ENCODE measurements around the gene SLC6A9. TPM values are rescaled to one million over a fixed set of nuclear protein-coding genes. Genes with fewer than 3 reads are reported as not detected.

The SLC6A9 gene
- total and polyA plus RNA-seq, 5 experiments from 2014 or later = 1.7 to 3.4 TPM; not detected in 3

DNA sequence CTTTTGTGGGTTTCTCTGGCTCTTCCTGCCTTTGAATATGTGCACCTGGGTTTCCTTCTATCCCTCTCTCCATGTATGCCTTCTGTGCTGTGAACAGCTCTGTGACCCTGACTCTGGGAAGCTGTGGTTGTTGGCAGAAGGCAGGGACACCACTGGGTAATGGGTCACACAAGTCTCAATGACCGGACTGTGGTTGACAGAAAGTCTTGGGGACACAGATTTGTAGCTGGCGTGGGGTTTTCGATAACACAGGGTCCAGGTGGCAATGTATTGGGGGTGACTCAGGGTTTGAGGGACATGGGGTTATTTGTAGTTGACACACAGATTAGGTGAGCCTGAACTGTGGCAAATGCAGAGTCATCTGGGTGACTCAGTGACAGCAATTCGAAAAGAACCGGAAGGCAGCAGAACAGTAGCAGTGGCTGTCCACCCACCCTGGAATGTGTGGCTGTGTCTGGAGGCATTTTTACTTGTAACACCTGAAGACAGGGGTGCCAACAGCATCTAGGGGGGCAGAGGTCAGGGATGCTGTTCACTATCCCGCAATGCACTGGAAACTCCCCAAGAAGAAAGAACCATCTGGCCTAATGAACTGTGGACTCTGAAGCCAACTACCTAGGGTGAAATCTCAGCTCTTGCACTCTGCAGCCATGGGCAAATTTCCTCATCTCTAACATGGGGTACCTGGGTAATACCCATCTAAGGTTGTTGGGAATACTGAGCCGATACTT is 13.0 kb upstream of the SLC6A9 start:
- Mint-ChIP-seq H3K4me3 (no peak overlapping the region), H3K36me3 (no peaks in the 10 kb centered on the region), H3K9me3 (no peaks in the 10 kb centered on the region), H3K27me3 (peaks cover 8 to 23% (median 12%) of the 10 kb centered on the region in 5 donors), H3K4me1 (peaks cover 4 to 8% (median 7%) of the 10 kb centered on the region in 4 donors), H3K27ac (peak overlapping the region in 1 of 10 donors; percentile 66)
- no peak for DNase-seq
- POLR2A ChIA-PET = no interaction called here
- ATAC-seq = no peak

DNA sequence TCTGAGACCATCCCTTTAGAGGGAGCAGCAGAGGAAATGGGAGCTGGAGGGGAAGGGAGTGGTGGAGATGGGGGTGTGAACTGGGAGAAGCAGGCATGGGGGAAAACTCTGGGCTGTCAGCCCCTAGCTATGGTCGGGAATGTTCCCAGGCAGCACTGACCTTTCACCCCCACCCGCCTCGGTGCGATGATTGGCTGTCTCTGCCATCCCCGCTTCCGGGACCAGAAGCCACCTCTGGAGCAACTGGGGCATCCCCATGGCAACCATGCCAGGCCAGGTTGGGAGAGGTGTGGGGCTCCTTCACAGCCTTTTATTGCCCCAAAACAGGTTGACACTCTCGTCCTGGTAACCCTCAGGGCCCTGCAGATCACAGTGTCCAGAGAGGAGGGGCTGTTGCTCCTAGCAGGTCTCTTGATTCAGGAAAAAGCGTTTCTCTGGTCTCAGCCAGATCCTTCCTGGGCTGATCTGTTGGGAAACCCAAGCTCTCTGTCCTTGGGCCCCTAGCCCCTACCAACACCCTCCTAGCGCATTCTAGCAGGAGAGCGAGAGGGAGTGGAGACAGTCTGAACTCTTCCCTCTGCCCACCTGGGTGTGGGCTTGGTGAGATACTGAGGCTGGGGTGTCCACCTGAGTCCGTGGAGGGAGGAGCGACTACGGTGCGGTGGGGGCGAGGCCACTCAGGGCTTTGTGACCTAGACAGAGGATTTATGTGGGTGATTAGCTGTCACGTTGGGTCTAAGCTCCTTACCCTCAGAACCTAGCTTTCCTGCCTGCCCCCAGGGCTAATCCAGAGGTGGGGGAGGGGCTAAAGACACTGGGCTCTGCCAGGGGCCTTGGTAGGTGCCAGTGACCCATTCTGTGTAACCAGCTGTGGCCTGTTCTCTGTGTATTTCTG is 12.2 kb upstream of the SLC6A9 start:
- no peaks in the 10 kb centered on the region for H3K9me3 Mint-ChIP-seq
- no peak overlapping the region for H3K27ac Mint-ChIP-seq
- DNase-seq = no peak

DNA sequence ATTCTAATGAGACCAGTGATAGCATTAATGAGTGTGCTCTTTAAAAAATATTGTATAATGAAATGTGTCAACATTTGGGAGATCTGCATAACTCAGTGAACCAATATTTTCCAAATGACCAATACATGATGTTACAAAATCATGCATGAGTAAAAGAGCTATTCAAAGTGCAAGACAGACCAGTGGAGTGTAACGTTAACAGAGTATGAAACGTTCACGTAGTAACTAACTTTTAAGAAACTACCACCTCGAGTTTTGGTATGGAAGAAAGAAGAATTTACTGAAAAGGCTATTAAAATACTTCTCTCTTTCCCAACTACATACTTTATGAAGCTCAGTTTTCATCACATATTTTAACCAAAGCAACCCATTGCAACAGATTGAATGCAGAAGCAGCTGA is 9.6 kb upstream of the SLC6A9 start:
- no peaks in the 10 kb centered on the region for H3K4me1 Mint-ChIP-seq
- POLR2A ChIA-PET = no interaction called here
- no peak overlapping the region for H3K4me3 Mint-ChIP-seq

More for the DNA sequence above, 12.2 kb upstream of the SLC6A9 start:
- no peaks in the 10 kb centered on the region for H3K36me3 Mint-ChIP-seq
- peaks cover 8 to 23% (median 12%) of the 10 kb centered on the region in 5 donors for H3K27me3 Mint-ChIP-seq
- H3K4me3 Mint-ChIP-seq = no peak overlapping the region
- POLR2A ChIA-PET = no interaction called here
- peaks cover 4 to 8% (median 7%) of the 10 kb centered on the region in 4 donors for H3K4me1 Mint-ChIP-seq
- no peak for ATAC-seq

DNA sequence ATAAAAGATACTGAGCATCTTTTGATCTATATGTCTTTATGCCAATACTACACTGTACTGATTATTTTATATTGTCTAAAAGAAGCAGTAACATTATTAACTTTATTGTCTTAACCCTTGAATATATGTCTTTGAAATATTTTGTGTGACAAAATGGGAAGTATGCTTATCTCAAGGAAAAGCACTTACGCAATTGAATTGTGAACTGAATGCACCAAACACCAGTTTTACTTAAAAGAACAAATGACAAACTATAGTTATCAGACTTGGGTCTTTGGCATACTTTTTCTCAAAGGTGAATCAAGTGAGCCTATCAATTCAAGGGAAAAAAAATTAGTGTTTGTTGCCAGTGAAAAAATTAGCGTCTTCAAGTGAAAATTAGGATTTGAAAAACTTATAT is 9.2 kb upstream of the SLC6A9 start:
- DNase-seq (no peak), ATAC-seq (no peak)
- Mint-ChIP-seq H3K36me3 (no peaks in the 10 kb centered on the region), H3K27me3 (peaks cover 0 to 11% (median 4%) of the 10 kb centered on the region in 5 donors), H3K27ac (no peak overlapping the region), H3K4me3 (no peak overlapping the region), H3K4me1 (no peaks in the 10 kb centered on the region), H3K9me3 (no peaks in the 10 kb centered on the region)
- POLR2A ChIA-PET = no interaction called here

More for the DNA sequence above, 9.6 kb upstream of the SLC6A9 start:
- no peaks in the 10 kb centered on the region for H3K36me3 Mint-ChIP-seq
- no peak overlapping the region for H3K27ac Mint-ChIP-seq
- no peaks in the 10 kb centered on the region for H3K9me3 Mint-ChIP-seq
- ATAC-seq (no peak), DNase-seq (no peak)
- peaks cover 0 to 15% (median 4%) of the 10 kb centered on the region in 5 donors for H3K27me3 Mint-ChIP-seq

DNA sequence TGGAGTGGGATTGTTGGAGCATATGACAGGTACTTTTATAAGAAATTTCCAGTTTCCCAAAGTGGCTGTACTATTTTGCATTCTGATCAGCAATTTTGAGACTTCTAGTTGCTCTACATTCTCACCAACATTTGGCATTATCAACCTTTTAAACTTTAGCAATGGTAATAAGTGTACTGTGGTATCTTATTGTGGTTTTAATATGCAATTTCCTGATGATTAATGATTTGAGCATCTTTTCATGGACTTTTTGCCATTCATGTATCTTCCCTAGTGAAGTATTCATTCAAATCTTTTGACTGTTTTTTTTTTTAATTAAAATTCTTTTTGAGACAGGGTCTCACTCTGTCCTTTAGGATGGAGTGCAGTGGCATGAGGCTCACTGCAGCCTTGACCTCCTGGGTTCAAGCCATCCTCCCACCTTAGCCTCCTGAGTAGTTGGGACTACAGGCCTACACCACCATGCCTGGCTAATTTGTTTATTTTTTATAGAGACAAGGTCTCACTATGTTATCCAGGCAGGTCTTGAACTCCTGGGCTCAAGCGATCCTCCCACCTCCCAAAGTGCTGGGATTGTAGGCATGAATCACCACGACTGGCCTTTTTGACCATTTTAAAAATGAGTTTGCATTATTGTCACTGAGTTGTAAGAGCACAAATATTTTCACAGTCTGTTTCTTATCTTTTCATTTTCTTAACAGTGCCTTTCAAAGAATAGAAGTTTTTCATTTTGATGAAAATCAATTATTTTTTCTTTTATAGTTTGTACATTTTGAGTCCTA is 7.8 kb upstream of the SLC6A9 start:
- ATAC-seq (no peak), DNase-seq (no peak)
- Mint-ChIP-seq H3K27me3 (peaks cover 0 to 5% (median 1%) of the 10 kb centered on the region in 5 donors), H3K9me3 (no peaks in the 10 kb centered on the region), H3K36me3 (no peaks in the 10 kb centered on the region), H3K27ac (no peak overlapping the region), H3K4me3 (no peak overlapping the region), H3K4me1 (no peaks in the 10 kb centered on the region)
- POLR2A ChIA-PET = no interaction called here

DNA sequence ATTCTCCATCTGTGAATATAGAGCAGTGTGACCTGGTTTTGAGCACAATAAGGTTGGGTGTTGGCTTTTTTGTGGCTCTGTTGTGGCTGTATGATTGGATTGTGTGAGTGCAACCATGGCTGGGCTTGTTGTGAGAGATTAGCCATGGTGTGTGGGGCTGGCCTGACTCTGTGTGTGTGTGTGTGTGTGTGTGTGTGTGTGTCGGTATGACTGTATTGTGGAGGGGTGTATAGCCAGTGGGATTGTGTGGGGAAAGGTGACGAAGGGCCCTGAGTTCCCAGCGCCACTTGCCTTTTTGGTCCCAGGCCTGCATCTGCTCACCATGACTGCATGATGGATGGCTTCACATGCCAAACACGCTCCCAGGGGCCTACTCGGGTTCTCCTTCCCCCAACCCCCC is 5.9 kb upstream of the SLC6A9 start:
- Mint-ChIP-seq H3K9me3 (no peaks in the 10 kb centered on the region), H3K27ac (no peak overlapping the region), H3K27me3 (peaks cover 0 to 1% (median 0%) of the 10 kb centered on the region in 5 donors), H3K4me3 (no peak overlapping the region), H3K36me3 (no peaks in the 10 kb centered on the region), H3K4me1 (no peaks in the 10 kb centered on the region)
- POLR2A ChIA-PET = interaction anchor here (0.7 to 1.0 kb wide), 2 partner anchors 32 to 507 kb away, joined by 3 read pairs; partner anchors contain the start of gene PTPRF
- no peak for ATAC-seq
- no peak for DNase-seq

DNA sequence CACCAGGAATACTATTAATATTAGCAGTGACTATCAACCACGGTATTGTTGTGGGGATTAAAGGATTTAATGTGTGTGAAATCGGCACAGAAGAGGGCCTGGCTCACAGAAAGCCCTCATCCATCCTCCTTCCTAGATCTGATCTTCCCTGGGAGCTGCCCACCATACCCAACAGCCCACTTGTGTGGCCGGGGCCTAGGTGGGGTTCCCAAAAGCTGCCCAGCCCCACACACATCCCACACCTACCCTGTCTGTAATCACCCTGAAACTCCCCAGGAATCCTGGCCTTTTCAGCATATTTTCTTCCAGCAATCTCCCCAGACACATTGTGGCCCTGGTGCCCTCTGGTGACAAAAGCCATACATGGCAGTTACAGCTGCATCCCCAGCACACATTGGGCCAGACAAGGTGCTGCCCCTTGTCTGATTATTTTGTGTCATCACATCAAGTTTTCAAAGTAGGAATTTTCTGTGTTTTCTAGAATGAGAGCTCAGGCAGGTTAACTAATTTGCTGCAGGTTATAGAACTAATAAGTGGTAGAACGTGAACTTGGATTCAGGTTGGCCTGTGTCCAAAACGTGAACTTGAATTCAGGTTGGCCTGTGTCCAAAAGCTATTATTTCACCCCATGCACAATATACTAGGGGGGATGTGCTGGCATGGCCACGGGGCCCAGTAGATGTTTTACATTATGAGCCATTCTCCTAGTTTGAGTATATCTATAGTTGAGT is 5.3 kb upstream of the SLC6A9 start:
- no peaks in the 10 kb centered on the region for H3K36me3 Mint-ChIP-seq
- POLR2A ChIA-PET = interaction anchor here (0.7 to 1.0 kb wide), 4 partner anchors 9 to 506 kb away, joined by 3 read pairs; partner anchors contain the start of gene PTPRF

DNA sequence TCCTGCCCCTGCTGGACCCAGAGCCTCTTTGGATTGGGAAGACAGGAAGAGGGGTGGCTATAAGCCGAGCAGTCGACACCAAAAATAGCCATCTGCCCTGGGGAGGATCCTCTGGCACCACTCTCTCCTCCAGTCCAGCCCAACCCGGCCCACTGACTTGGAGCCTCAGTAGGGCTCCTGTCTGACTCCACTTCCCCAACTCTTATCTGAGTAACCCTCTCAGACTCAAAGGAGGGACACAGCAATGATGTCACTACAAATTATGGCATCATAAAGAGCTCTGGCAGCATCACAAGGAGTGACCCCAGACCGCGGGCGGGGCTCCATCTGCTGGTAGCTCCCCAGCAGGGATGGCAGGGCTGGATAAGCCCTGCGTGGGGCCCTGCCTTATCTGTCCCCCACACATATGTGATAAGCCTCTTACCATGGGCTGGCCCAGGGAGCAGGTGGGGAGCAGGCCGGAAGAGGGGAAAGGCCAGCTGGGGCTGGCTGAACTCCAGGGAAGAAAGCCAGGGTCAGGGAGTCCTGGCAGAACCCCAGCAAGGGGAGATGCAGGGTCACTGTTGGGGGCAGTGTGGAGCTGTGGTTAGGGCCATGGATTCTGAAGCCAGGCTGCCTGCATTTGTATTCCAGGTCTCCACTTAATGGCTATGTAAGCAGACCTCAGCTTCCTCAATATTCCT is 4.6 kb upstream of the SLC6A9 start:
- H3K27me3 Mint-ChIP-seq = no peaks in the 10 kb centered on the region
- H3K27ac Mint-ChIP-seq = no peak overlapping the region
- ATAC-seq (no peak), DNase-seq (no peak)
- POLR2A ChIA-PET = interaction anchor here (0.7 to 1.0 kb wide), 4 partner anchors 9 to 31 kb away, joined by 3 read pairs; no protein-coding TSS in a partner anchor
- H3K4me1 Mint-ChIP-seq = peaks cover 0 to 4% (median 0%) of the 10 kb centered on the region in 4 donors
- no peaks in the 10 kb centered on the region for H3K9me3 Mint-ChIP-seq
- no peaks in the 10 kb centered on the region for H3K36me3 Mint-ChIP-seq
- H3K4me3 Mint-ChIP-seq = no peak overlapping the region

More for the DNA sequence above, 5.3 kb upstream of the SLC6A9 start:
- peak overlapping the region in 1 of 10 donors; percentile 0 for H3K27ac Mint-ChIP-seq
- ATAC-seq (peak; percentile 81 to 84), DNase-seq (peak; percentile 46 to 80 (median 60))
- no peaks in the 10 kb centered on the region for H3K9me3 Mint-ChIP-seq
- no peaks in the 10 kb centered on the region for H3K27me3 Mint-ChIP-seq
- no peak overlapping the region for H3K4me3 Mint-ChIP-seq
- H3K4me1 Mint-ChIP-seq = peaks cover 0 to 3% (median 0%) of the 10 kb centered on the region in 4 donors

DNA sequence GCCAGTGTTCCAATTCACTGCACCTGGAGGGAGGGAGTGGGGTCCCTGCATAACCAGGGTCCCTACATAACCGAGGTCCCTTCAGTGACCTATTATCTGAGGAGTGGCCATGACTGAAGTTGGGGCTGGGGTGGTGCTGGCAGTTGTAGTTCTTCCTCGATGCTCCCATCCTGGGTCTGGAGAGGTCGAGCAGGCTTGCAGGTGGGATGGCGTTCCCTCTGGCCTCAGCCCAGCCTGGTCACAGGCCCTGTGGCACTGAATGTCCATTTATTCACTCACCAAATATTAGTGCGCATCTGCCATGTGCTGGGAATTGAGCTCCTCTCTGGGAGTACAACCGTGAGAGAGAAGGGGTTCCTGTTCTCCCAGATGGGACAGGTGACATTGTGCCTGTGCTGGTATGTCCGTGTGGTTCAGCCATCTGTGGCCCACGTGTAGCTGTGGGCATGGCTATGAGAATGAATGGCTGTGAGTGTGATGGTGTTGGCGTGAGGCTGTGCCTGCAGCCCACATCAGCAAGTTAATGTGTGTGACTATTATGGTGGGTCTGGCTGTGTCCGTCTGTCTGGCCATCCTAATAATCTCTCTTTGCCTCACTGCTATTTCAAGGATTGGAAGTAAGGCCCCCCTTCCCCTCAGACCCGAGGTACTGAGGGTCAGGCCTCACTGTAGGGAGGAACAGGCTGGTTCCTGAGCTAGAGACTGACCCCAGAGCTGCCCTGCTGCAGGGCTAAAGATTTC is 3.9 kb upstream of the SLC6A9 start:
- no peak for DNase-seq
- Mint-ChIP-seq H3K27ac (peak overlapping the region in 2 of 10 donors; percentile 53 to 72), H3K4me3 (no peak overlapping the region), H3K4me1 (peaks cover 0 to 4% (median 0%) of the 10 kb centered on the region in 4 donors), H3K9me3 (no peaks in the 10 kb centered on the region), H3K36me3 (no peaks in the 10 kb centered on the region), H3K27me3 (no peaks in the 10 kb centered on the region)
- POLR2A ChIA-PET = interaction anchor here (1.0 to 1.4 kb wide), 2 partner anchors 13 to 30 kb away, joined by 3 to 4 read pairs; no protein-coding TSS in a partner anchor
- no peak for ATAC-seq

DNA sequence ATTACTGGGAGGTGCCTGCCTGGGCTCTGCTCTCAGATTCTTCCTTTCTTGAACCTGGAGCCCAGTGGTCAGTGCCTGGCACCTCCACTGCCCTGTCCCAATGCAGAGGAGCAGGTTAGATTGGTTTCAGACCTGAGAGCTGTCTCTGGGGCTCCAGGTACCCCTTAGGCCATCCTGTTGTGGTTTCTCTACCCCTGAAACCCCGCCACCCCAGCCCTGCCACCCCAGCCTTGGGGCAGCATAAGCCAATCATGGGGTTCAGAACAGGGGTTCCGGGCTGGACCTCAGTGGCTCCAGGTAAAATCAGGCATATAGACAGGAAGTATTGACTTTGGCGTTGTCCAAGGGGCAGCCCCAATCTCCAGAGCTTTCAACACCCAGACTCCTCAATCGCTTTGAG is 3.2 kb upstream of the SLC6A9 start:
- no peak for ATAC-seq
- DNase-seq = no peak
- POLR2A ChIA-PET = interaction anchor here (1.0 to 1.4 kb wide), 2 partner anchors 13 to 29 kb away, joined by 3 to 4 read pairs; no protein-coding TSS in a partner anchor
- H3K27ac Mint-ChIP-seq = no peak overlapping the region
- no peaks in the 10 kb centered on the region for H3K9me3 Mint-ChIP-seq
- peaks cover 4 to 8% (median 6%) of the 10 kb centered on the region in 4 donors for H3K4me1 Mint-ChIP-seq
- no peak overlapping the region for H3K4me3 Mint-ChIP-seq
- no peaks in the 10 kb centered on the region for H3K36me3 Mint-ChIP-seq
- H3K27me3 Mint-ChIP-seq = no peaks in the 10 kb centered on the region

DNA sequence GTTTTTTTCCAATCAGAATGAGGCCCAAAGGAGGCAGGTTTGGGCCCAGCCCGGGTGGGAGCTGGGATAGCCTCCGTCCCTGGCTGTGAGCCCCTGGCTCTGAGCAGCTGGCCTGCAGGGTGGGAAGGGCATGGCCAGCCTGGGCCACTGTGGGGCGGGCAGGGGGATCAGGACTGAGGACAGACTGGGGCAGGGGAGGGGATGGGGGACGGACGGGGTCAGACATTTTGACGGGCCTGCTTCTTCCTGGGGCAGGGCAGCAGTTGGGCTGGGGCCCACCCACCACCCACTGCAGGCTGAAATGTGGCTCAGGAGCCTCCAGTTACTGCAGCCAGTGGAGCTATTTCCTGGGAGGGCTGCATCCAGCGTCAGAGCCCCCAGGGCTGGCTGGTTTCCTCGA is 2.5 kb upstream of the SLC6A9 start:
- H3K36me3 Mint-ChIP-seq = no peaks in the 10 kb centered on the region
- no peak overlapping the region for H3K4me3 Mint-ChIP-seq
- ATAC-seq (no peak), DNase-seq (no peak)
- no peak overlapping the region for H3K27ac Mint-ChIP-seq
- H3K27me3 Mint-ChIP-seq = no peaks in the 10 kb centered on the region
- peaks cover 9 to 15% (median 12%) of the 10 kb centered on the region in 4 donors for H3K4me1 Mint-ChIP-seq
- POLR2A ChIA-PET = interaction anchor here (1.4 kb wide), 1 partner anchor 14 kb away, joined by 4 read pairs; no protein-coding TSS in a partner anchor
- H3K9me3 Mint-ChIP-seq = no peaks in the 10 kb centered on the region

Data from naive thymus-derived CD8-positive, alpha-beta T cell (primary cell).